ENCODE data around the gene CYB5R2.

The CYB5R2 gene

DNA sequence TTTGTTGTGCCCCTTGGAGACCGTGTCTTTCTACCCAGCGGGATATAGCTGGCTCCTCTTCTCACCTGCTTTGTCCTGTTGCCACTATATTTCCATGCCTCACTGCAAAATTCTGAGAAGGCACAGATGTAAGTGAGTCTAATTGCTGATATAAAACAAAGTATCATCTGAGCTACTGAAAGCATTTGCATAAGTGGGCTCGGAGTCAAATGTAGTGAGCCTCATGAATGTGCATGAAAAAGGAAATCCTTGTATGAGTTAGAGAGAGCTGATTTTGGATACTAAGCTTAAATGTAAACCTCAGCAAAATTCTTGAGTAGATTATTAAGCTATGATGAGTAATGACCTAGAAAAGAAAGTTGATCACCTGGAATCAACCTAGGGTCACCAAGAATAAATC lies 19.1 kb upstream of the CYB5R2 start:
- POLR2A ChIA-PET (ENCODE audit: low non-redundant PET), result no interaction called here

DNA sequence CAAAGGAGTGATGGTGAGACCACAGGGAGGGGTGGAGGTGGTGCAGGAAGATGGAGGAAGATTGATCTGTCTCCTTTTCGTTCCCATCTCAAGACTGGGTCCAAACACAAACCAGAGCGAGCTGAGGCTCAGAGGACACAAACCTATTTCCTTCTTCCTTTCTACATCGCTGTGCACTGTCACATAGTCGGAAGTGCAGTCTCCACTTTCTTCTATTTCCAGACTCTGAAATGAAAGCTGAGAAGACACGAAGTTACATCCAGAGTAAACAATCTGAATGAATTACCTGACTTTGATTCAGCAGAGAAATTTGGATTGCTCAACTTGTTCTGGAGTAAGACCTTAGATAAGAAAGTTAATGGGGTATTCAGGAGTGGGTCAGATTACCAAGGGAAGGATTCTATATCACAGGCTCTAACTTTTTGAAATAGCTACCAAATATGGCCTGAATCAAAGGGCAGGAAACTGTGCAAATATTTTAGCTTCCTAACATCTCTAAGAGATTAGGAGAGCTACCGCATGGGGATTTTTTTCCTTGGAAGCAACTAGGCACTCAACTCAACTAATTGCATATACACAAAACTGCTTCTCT lies 18.6 kb upstream of the CYB5R2 start:
- DNase-seq (ENCODE audit: low spot score), result no peak
- no peak overlapping the region for H3K27ac ChIP-seq
- ChIA-PET CTCF (interaction anchor here (0.6 to 1.1 kb wide), 2 partner anchors 120 to 249 kb away, joined by 3 read pairs; no protein-coding TSS in a partner anchor), POLR2A (ENCODE audit: low non-redundant PET) (no interaction called here)
- TF ChIP-seq, protein P1, sequence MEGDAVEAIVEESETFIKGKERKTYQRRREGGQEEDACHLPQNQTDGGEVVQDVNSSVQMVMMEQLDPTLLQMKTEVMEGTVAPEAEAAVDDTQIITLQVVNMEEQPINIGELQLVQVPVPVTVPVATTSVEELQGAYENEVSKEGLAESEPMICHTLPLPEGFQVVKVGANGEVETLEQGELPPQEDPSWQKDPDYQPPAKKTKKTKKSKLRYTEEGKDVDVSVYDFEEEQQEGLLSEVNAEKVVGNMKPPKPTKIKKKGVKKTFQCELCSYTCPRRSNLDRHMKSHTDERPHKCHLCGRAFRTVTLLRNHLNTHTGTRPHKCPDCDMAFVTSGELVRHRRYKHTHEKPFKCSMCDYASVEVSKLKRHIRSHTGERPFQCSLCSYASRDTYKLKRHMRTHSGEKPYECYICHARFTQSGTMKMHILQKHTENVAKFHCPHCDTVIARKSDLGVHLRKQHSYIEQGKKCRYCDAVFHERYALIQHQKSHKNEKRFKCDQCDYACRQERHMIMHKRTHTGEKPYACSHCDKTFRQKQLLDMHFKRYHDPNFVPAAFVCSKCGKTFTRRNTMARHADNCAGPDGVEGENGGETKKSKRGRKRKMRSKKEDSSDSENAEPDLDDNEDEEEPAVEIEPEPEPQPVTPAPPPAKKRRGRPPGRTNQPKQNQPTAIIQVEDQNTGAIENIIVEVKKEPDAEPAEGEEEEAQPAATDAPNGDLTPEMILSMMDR (conservative IDR thresholded peaks at IDR 0.05; ENCODE audit: low read depth), result no peak

More for the DNA sequence above, 19.1 kb upstream of the CYB5R2 start:
- no peak overlapping the region for H3K27ac ChIP-seq
- no peak for DNase-seq (ENCODE audit: low spot score)
- TF ChIP-seq, protein P1 (conservative IDR thresholded peaks at IDR 0.05; ENCODE audit: low read depth), result no peak
- CTCF ChIA-PET, result no interaction called here

DNA sequence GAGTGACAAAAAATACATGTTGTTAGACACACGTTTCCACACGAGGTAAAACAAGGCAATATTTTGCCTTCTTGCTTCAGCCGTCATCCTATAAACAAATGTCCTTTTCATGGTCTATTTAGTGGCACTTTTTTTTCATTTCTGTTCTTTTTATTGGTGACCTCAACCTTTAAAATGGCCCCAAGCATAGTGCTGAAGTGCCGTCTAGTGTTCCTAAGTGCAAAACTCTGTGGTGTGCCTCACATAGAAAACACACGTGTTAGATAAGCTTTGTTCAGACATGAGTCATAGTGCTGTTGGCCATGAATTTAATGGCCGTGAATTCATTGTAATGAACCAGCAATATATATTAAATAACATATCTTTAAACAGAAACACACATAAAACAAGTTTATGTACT lies 17.3 kb upstream of the CYB5R2 start:
- TF ChIP-seq, protein P1 (conservative IDR thresholded peaks at IDR 0.05; ENCODE audit: low read depth), result no peak
- no peak overlapping the region for H3K27ac ChIP-seq
- no peak for DNase-seq (ENCODE audit: low spot score)
- CTCF ChIA-PET, result interaction anchor here (0.6 to 1.9 kb wide), 4 partner anchors 54 to 490 kb away, joined by 3 to 6 read pairs (median 3); no protein-coding TSS in a partner anchor
- POLR2A ChIA-PET (ENCODE audit: low non-redundant PET), result interaction anchor here (0.6 kb wide), 2 partner anchors 9 to 1362 kb away, joined by 3 to 10 read pairs; no protein-coding TSS in a partner anchor

GRCh38 chr11:7689239-7689638 lies 15.9 kb upstream of the CYB5R2 start:
- no peak overlapping the region for H3K27ac ChIP-seq
- ChIA-PET POLR2A (ENCODE audit: low non-redundant PET) (no interaction called here), CTCF (interaction anchor here (0.7 kb wide), 1 partner anchor 772 kb away, joined by 3 read pairs; no protein-coding TSS in a partner anchor)
- no peak for DNase-seq (ENCODE audit: low spot score)
- TF ChIP-seq, protein P1 (conservative IDR thresholded peaks at IDR 0.05; ENCODE audit: low read depth), result no peak

- POLR2A ChIA-PET (ENCODE audit: low non-redundant PET), result no interaction called here
- TF ChIP-seq, protein P1 (conservative IDR thresholded peaks at IDR 0.05; ENCODE audit: low read depth), result peak; percentile 76
- peak; percentile 37 for DNase-seq (ENCODE audit: low spot score)
- H3K27ac ChIP-seq, result no peak overlapping the region
- CTCF ChIA-PET, result interaction anchor here (0.7 to 1.1 kb wide), 2 partner anchors 590 to 771 kb away, joined by 3 read pairs; no protein-coding TSS in a partner anchor
Measured at GRCh38 chr11:7688238-7688826, 15.0 kb upstream of the CYB5R2 start.

DNA sequence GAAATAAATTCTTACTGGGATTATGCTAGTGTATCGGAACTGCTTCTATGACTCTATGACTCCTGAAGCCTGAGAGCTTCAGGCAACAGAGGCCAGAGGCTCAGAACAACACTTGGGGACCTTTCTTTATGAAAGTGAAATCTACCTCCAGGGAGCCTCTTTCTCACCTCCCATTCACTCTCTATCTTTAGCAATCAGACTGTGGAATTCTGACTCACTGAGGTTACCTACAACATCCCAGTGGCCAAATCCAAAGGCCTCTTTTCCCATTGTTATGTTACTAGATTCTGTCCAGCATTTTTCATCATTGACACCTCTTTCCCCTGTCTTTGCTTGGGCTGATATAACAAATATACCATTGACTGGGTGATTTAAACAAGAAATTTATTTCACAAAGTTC lies 14.1 kb upstream of the CYB5R2 start:
- ChIA-PET CTCF (interaction anchor here (1.1 to 1.2 kb wide), 2 partner anchors 16 to 589 kb away, joined by 3 to 4 read pairs; no protein-coding TSS in a partner anchor), POLR2A (ENCODE audit: low non-redundant PET) (no interaction called here)
- no peak for DNase-seq (ENCODE audit: low spot score)
- TF ChIP-seq, protein P1 (conservative IDR thresholded peaks at IDR 0.05; ENCODE audit: low read depth), result no peak
- no peak overlapping the region for H3K27ac ChIP-seq

All from RWPE1 (cell line).